SK-N-SH (cell line): ENCODE data around the gene PIGA. TPM values are rescaled to one million over a fixed set of nuclear protein-coding genes. Genes with fewer than 3 reads are reported as not detected.
"Not testable (repeated sequence)": the region's sequence is repeated elsewhere in the genome, so short reads cannot be mapped to it uniquely, and the experiment has no call there.

Source experiments
- CTCF ChIA-PET: fragments of 300-600, 350-600 bp; formaldehyde crosslinking; extraction: SDS; loops from one replicate; lab custom pipeline; 2021; lab: Yijun Ruan, JAX
- POLR2A ChIA-PET: fragments of 350-600 bp; sonication (Branson Sonifier 250); formaldehyde crosslinking; extraction: SDS; loops from one replicate; lab custom pipeline; 2020; ENCODE audit warnings: antibody characterized with exemption, inconsistent platforms; lab: Yijun Ruan, JAX
- DNase-seq: peaks from one replicate; pipeline ENCODE4 v3.0.0; 2012
- H2AFZ ChIP-seq: fragments of 200-600 bp; sonication (generic); 2 replicates; pipeline ENCODE4 v1.8.1; 2016; ENCODE audit warnings: antibody characterized with exemption, mild to moderate bottlenecking, low read depth
- H3F3A ChIP-seq: fragments of 200-600 bp; sonication (generic); replicated peaks from 2 replicates; pipeline ENCODE3; 2016; ENCODE audit warnings: antibody characterized with exemption, mild to moderate bottlenecking; ENCODE audit not compliant: insufficient read depth
- H3K27ac ChIP-seq, 2 experiments: fragments of 200-500 bp in 1 of 2; fragments of 200-600 bp in 1 of 2; sonication (Bioruptor generic) in 1 of 2; sonication (generic), shearing (Covaris generic) in 1 of 2; 2 replicates each; pipeline versions ENCODE4 v1.5.1 to v1.6.1; 2014 to 2016; ENCODE audit warnings: low read depth in 2 of 2, inconsistent platforms in 1 of 2, low read length in 1 of 2, mild to moderate bottlenecking in 1 of 2, mixed read lengths in 1 of 2
- H3K27me3 ChIP-seq: fragments of 200-600 bp; sonication (generic), shearing (Covaris generic); 2 replicates; pipeline ENCODE4 v1.6.1; 2016; ENCODE audit warnings: mixed run types; ENCODE audit not compliant: insufficient read depth
- H3K36me3 ChIP-seq, 2 experiments: fragments of 200-500 bp in 1 of 2; fragments of 200-600 bp in 1 of 2; sonication (Bioruptor generic) in 1 of 2; sonication (generic) in 1 of 2; replicated peaks in 1 of 2; 2 replicates each; pipeline versions ENCODE3 to v1.5.1; 2014 to 2016; ENCODE audit warnings: low read length in 1 of 2, mild to moderate bottlenecking in 1 of 2; ENCODE audit not compliant: insufficient read depth in 2 of 2, control insufficient read depth in 1 of 2
- H3K4me1 ChIP-seq, 2 experiments: fragments of 200-500 bp in 1 of 2; fragments of 200-600 bp in 1 of 2; sonication (Bioruptor generic) in 1 of 2; sonication (generic), shearing (Covaris generic) in 1 of 2; 2 replicates each; pipeline versions ENCODE4 v1.5.1 to v1.6.1; 2014 to 2016; ENCODE audit warnings: low read depth in 1 of 2, low read length in 1 of 2, mixed run types in 1 of 2; ENCODE audit not compliant: insufficient read depth in 2 of 2, control insufficient read depth in 1 of 2
- H3K4me2 ChIP-seq: fragments of 200-600 bp; sonication (generic), shearing (Covaris generic); 2 replicates; pipeline ENCODE4 v1.6.1; 2017; ENCODE audit warnings: mixed run types
- H3K4me3 ChIP-seq, 2 experiments: fragments of 200-500 bp in 1 of 2; fragments of 200-600 bp in 1 of 2; sonication (Bioruptor generic) in 1 of 2; sonication (generic), shearing (Covaris generic) in 1 of 2; 2 replicates each; pipeline versions ENCODE4 v1.5.1 to v1.8.1; 2014 to 2016; ENCODE audit warnings: low read depth in 2 of 2, inconsistent platforms in 1 of 2, low read length in 1 of 2, mild to moderate bottlenecking in 1 of 2, mixed read lengths in 1 of 2, moderate library complexity in 1 of 2
- H3K79me2 ChIP-seq: fragments of 200-600 bp; sonication (generic); 2 replicates; pipeline ENCODE4 v1.8.1; 2017; ENCODE audit warnings: mild to moderate bottlenecking; ENCODE audit not compliant: insufficient read depth
- H3K9ac ChIP-seq: fragments of 200-600 bp; sonication (generic); 2 replicates; pipeline ENCODE4 v1.6.1; 2017; ENCODE audit warnings: mixed run types
- H3K9me2 ChIP-seq: fragments of 200-600 bp; sonication (generic); 2 replicates; pipeline ENCODE4 v1.6.1; 2017; ENCODE audit warnings: mixed run types
- H3K9me3 ChIP-seq: fragments of 200-600 bp; sonication (generic); 2 replicates; pipeline ENCODE4 v1.6.1; 2017; ENCODE audit warnings: mixed run types, mild to moderate bottlenecking, moderate library complexity
- H4K20me1 ChIP-seq: fragments of 200-600 bp; sonication (generic); 2 replicates; pipeline ENCODE4 v1.6.1; 2017; ENCODE audit warnings: mild to moderate bottlenecking, mixed run types; ENCODE audit not compliant: insufficient read depth
- ELF1 ChIP-seq: IDR thresholded peaks from 2 replicates; pipeline ENCODE4 v1.4.0; 2012
- EP300 ChIP-seq, 2 experiments: IDR thresholded peaks; 2 replicates each; pipeline versions ENCODE4 v1.4.0 to v1.6.1; 2012; ENCODE audit warnings: borderline replicate concordance in 1 of 2, low read depth in 1 of 2, low read length in 1 of 2
- FOSL2 ChIP-seq: IDR thresholded peaks from 2 replicates; pipeline ENCODE4 v1.4.0; 2012; ENCODE audit warnings: low read depth, mild to moderate bottlenecking, moderate library complexity, borderline replicate concordance
- FOXM1 ChIP-seq: IDR thresholded peaks from 2 replicates; pipeline ENCODE4 v1.4.0; 2012; ENCODE audit warnings: low read depth, mild to moderate bottlenecking
- JUND ChIP-seq: IDR thresholded peaks from 2 replicates; pipeline ENCODE4 v1.4.0; 2012
- NRF1 ChIP-seq: IDR thresholded peaks from 2 replicates; pipeline ENCODE4 v1.6.1; 2012; ENCODE audit warnings: low read depth, mild to moderate bottlenecking, low read length
- RAD21 ChIP-seq: IDR thresholded peaks from 2 replicates; pipeline ENCODE4 v1.6.1; 2012; ENCODE audit warnings: mild to moderate bottlenecking, low read length
- RXRA ChIP-seq: IDR thresholded peaks from 2 replicates; pipeline ENCODE4 v1.4.0; 2012; ENCODE audit warnings: low read depth, mild to moderate bottlenecking, borderline replicate concordance
- SMC3 ChIP-seq: IDR thresholded peaks from 2 replicates; pipeline ENCODE4 v1.6.1; 2012; ENCODE audit warnings: low read depth, low read length, improper control_type of control experiment
- TEAD4 ChIP-seq: IDR thresholded peaks from 2 replicates; pipeline ENCODE4 v1.4.0; 2012; ENCODE audit warnings: mild to moderate bottlenecking, borderline replicate concordance; ENCODE audit not compliant: insufficient read depth
- YY1 ChIP-seq: IDR thresholded peaks from 2 replicates; pipeline ENCODE4 v1.4.0; 2012; ENCODE audit warnings: low read depth, mild to moderate bottlenecking
- WGBS: methylation state at CpG from one replicate; pipeline ENCODE4 v1.1.6; 2017; ENCODE audit warnings: low lambda C conversion rate; 5-methylcytosine and 5-hydroxymethylcytosine counted together
- polyA plus RNA-seq, 3 experiments: library from polyadenylated mRNA; depleted of rRNA; stranded (reverse); fragments of >200 nt; gene quantifications; 2 replicates each; pipeline ENCODE4 v1.2.3, GENCODE V29; 2012
- TF ChIP-seq, protein P1 (sequence below): IDR thresholded peaks from 2 replicates; pipeline ENCODE4 v1.4.0; 2012; ENCODE audit warnings: low read depth
- TF ChIP-seq, protein P2 (sequence below): IDR thresholded peaks from 2 replicates; pipeline ENCODE4 v1.4.0; 2012; ENCODE audit warnings: low read depth, borderline replicate concordance

The PIGA gene
- polyA plus RNA-seq, 1 of the 3 experiments (the other 2 are of a cell fraction), result 2.8 TPM

DNA sequence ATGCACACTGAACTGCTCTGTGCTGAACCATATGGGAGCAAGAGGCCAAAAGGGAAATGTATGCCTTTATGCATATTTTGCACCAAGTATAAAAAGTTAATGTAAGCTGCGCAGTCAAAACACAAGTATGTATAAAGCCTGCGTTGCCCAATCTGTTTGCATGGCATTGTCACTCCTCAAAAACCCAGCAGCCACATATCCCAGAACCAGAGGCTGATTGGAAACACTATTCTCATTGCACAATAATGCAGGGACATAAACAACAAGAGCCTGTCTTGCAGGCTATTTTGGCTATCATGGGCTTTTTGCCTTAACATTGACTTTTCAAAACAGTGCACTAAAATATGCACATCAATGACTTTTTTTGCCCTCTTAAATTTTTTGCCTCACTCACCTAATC lies 60.4 kb downstream of the PIGA start:
- no peaks in the 10 kb centered on the region for H4K20me1 ChIP-seq
- no peak for DNase-seq
- ChIA-PET POLR2A (no interaction called here), CTCF (no interaction called here)
- H3K27ac ChIP-seq, result no peak overlapping the region
- H3K4me1 ChIP-seq, result peaks cover 0 to under 1% of the 10 kb centered on the region in 2 experiments; a peak in 1 of 4 replicates
- H3K9me2 ChIP-seq, result no peaks in the 10 kb centered on the region
- H3K4me2 ChIP-seq, result no peak overlapping the region
- H3K79me2 ChIP-seq, result no peaks in the 10 kb centered on the region
- H3K9me3 ChIP-seq, result no peaks in the 10 kb centered on the region
- H3K9ac ChIP-seq, result no peak overlapping the region
- H3K27me3 ChIP-seq, result no peaks in the 10 kb centered on the region
- H3K36me3 ChIP-seq, result no peaks in the 10 kb centered on the region
- no peak overlapping the region for H3K4me3 ChIP-seq
- H3F3A ChIP-seq, result no peaks in the 10 kb centered on the region
- WGBS, result 46% methylated on average over 2 of the region's 2 CpGs
- H2AFZ ChIP-seq, result no peak overlapping the region
- TF ChIP-seq FOXM1 (no peak), FOSL2 (no peak), NRF1 (no peak), RAD21 (no peak)
- TF ChIP-seq, protein P1, sequence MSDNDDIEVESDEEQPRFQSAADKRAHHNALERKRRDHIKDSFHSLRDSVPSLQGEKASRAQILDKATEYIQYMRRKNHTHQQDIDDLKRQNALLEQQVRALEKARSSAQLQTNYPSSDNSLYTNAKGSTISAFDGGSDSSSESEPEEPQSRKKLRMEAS, result no peak

DNA sequence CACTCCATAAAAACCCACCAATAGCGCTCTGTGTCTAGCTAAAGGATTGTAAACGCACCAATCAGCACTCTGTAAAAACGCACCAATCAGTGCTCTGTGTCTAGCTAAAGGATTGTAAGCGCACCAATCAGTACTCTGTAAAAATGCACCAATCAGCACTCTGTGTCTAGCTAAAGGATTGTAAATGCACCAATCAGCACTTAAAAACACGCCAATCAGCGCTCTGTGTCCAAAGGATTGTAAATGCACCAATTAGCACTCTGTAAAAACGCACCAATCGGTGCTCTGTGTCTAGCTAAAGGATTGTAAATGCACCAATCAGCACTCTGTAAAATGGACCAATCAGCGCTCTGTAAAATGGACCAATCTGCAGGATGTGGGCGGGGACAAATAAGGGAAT lies 62.0 kb downstream of the PIGA start:
- H3K4me3 ChIP-seq, POLR2A ChIA-PET, H3K4me2 ChIP-seq, H3K27me3 ChIP-seq, DNase-seq, H3K4me1 ChIP-seq, H3K27ac ChIP-seq, H3K9ac ChIP-seq, H3F3A ChIP-seq, H2AFZ ChIP-seq, H3K79me2 ChIP-seq, H3K9me2 ChIP-seq, H4K20me1 ChIP-seq, H3K36me3 ChIP-seq, H3K9me3 ChIP-seq: not testable (repeated sequence)
- CTCF ChIA-PET, result interaction anchor here (1.6 kb wide), 1 partner anchor 13 kb away, joined by 3 read pairs; no protein-coding TSS in a partner anchor
- WGBS, result 55% methylated on average over 8 of the region's 10 CpGs

DNA sequence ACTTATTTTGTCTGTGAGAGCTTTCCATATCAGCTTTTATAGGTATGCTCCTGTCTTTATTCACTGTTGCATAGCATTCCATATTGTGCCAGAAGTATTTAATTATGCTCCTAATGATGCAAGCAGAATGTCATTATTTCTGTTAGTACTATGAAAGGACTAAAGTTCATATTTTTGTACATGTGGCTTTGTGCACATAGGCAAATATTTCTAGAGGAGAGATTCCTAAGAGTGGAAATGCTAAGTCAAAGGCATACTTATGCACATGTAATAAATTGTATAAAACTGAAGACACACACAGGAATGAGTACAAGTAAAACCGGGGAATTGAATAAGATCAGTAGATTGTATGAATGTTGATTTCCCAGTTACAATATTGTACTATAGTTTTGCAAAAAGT lies 63.6 kb downstream of the PIGA start:
- Histone ChIP-seq H3K79me2 (no peaks in the 10 kb centered on the region), H3K9me3 (no peaks in the 10 kb centered on the region), H3K9me2 (no peaks in the 10 kb centered on the region), H3K36me3 (no peaks in the 10 kb centered on the region), H2AFZ (no peak overlapping the region), H4K20me1 (no peaks in the 10 kb centered on the region), H3K9ac (no peak overlapping the region), H3K27me3 (no peaks in the 10 kb centered on the region), H3K4me3 (no peak overlapping the region), H3K27ac (no peak overlapping the region), H3K4me2 (no peak overlapping the region), H3F3A (no peaks in the 10 kb centered on the region), H3K4me1 (peaks cover 0 to 5% of the 10 kb centered on the region in 2 experiments; a peak in 1 of 4 replicates)
- WGBS, result 67% methylated on average over 1 of the region's 1 CpG
- TF ChIP-seq NRF1 (no peak), JUND (no peak), SMC3 (no peak), ELF1 (no peak), YY1 (no peak), RXRA (no peak), RAD21 (no peak), EP300 (IDR thresholded peaks at IDR 0.05; ENCODE audit: borderline replicate concordance in 1 of 2, low read depth in 1 of 2, low read length in 1 of 2) (no peak), TEAD4 (no peak)
- TF ChIP-seq, protein P1, result no peak
- TF ChIP-seq, protein P2, sequence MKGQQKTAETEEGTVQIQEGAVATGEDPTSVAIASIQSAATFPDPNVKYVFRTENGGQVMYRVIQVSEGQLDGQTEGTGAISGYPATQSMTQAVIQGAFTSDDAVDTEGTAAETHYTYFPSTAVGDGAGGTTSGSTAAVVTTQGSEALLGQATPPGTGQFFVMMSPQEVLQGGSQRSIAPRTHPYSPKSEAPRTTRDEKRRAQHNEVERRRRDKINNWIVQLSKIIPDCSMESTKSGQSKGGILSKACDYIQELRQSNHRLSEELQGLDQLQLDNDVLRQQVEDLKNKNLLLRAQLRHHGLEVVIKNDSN, result no peak
- ChIA-PET CTCF (interaction anchor here (1.6 kb wide), 1 partner anchor 12 kb away, joined by 3 read pairs; no protein-coding TSS in a partner anchor), POLR2A (no interaction called here)
- no peak for DNase-seq
